Keratinocyte (primary cell): ENCODE measurements around the gene SDR42E2. TPM values are rescaled to one million over a fixed set of nuclear protein-coding genes. Genes with fewer than 3 reads are reported as not detected.
"Not testable (repeated sequence)": the region's sequence is repeated elsewhere in the genome, so short reads cannot be mapped to it uniquely, and the experiment has no call there.

Experiments used
- DNase-seq: peaks from one replicate; pipeline ENCODE4 v3.0.0-alpha.2; 2011; ENCODE audit warnings: low read depth, missing footprints, low spot score
- FAIRE-seq: peaks from 2 replicates; lab custom pipeline; 2011; peaks lifted over from hg19 to GRCh38; lab: Jason Lieb, UNC
- H2AFZ ChIP-seq: 2 replicates; pipeline ENCODE4 v1.6.0; 2012; ENCODE audit warnings: low read length, control low read depth, inconsistent platforms; ENCODE audit not compliant: control insufficient read depth
- H3K27ac ChIP-seq: 2 replicates; pipeline ENCODE4 v1.5.1; 2011; ENCODE audit warnings: low read length; ENCODE audit not compliant: control insufficient read depth, insufficient read depth
- H3K27me3 ChIP-seq: 3 replicates; pipeline ENCODE4 v1.6.0; 2011; ENCODE audit warnings: low read length; ENCODE audit not compliant: control insufficient read depth, insufficient read depth; ENCODE audit errors: extremely low read depth
- H3K36me3 ChIP-seq, 2 experiments: 2 replicates in 1 of 2; 3 replicates in 1 of 2; pipeline ENCODE4 v1.5.1; 2011; ENCODE audit warnings: low read length in 2 of 2, mild to moderate bottlenecking in 1 of 2; ENCODE audit not compliant: control insufficient read depth in 2 of 2, insufficient read depth in 2 of 2; ENCODE audit errors: extremely low read depth in 1 of 2
- H3K4me1 ChIP-seq: 3 replicates; pipeline ENCODE4 v1.5.1; 2011; ENCODE audit warnings: low read length; ENCODE audit not compliant: control insufficient read depth, insufficient read depth; ENCODE audit errors: extremely low read depth
- H3K4me2 ChIP-seq: 3 replicates; pipeline ENCODE4 v1.6.0; 2011; ENCODE audit warnings: low read depth, low read length; ENCODE audit not compliant: control insufficient read depth, insufficient read depth; ENCODE audit errors: extremely low read depth
- H3K4me3 ChIP-seq, 3 experiments: fragments of 200-600 bp in 1 of 3; sonication (generic) in 1 of 3; 2 replicates in 2 of 3; 3 replicates in 1 of 3; pipeline ENCODE4 v1.5.1; 2011 to 2016; ENCODE audit warnings: low read length in 3 of 3, mild to moderate bottlenecking in 3 of 3, control low read depth in 2 of 3, inconsistent platforms in 1 of 3, low read depth in 1 of 3, mixed read lengths in 1 of 3, mixed run types in 1 of 3, moderate library complexity in 1 of 3; ENCODE audit not compliant: control insufficient read depth in 2 of 3, insufficient read depth in 2 of 3; ENCODE audit errors: extremely low read depth in 1 of 3
- H3K79me2 ChIP-seq: 2 replicates; pipeline ENCODE4 v1.6.0; 2012; ENCODE audit warnings: low read length; ENCODE audit not compliant: control insufficient read depth, insufficient read depth
- H3K9ac ChIP-seq: 3 replicates; pipeline ENCODE4 v1.6.0; 2011; ENCODE audit warnings: low read length; ENCODE audit not compliant: control insufficient read depth, insufficient read depth; ENCODE audit errors: extremely low read depth
- H3K9me1 ChIP-seq: 3 replicates; pipeline ENCODE4 v1.6.0; 2011; ENCODE audit warnings: low read length; ENCODE audit not compliant: control insufficient read depth, insufficient read depth; ENCODE audit errors: extremely low read depth
- H3K9me3 ChIP-seq: 2 replicates; pipeline ENCODE4 v1.5.1; 2012; ENCODE audit warnings: low read depth, low read length; ENCODE audit not compliant: control insufficient read depth
- H4K20me1 ChIP-seq: 3 replicates; pipeline ENCODE4 v1.6.0; 2011; ENCODE audit warnings: low read length; ENCODE audit not compliant: control insufficient read depth, insufficient read depth; ENCODE audit errors: extremely low read depth
- EZH2 ChIP-seq: IDR thresholded peaks from one replicate; pipeline ENCODE4 v1.6.1; 2012; ENCODE audit warnings: inconsistent platforms, mild to moderate bottlenecking, low read length, moderate library complexity
- dilution Hi-C: fragments of 300-500 bp; cut with MboI; formaldehyde crosslinking; loops from one replicate; pipeline ENCODE4 v1.7.0; 2020; ENCODE audit warnings: low sequenced_read_pairs; ENCODE audit not compliant: extremely low pct_ligation_motif_present
- polyA plus RNA-seq, 5 experiments: library from polyadenylated mRNA; depleted of rRNA in 3 of 5; stranded (reverse) in 3 of 5; stranded (forward) in 1 of 5; unstranded in 1 of 5; fragments of >200 nt; gene quantifications; 1 replicate in 1 of 5; 2 replicates in 3 of 5; 3 replicates in 1 of 5; pipeline versions ENCODE4 v1.2.1 to v1.2.3, GENCODE V29; 2011 to 2012; ENCODE audit warnings: missing spikeins in 2 of 5, low read depth in 1 of 5, low replicate concordance in 1 of 5
- TF ChIP-seq, protein P1 (sequence below), 3 experiments: IDR thresholded peaks in 1 of 3; conservative IDR thresholded peaks in 1 of 3; optimal IDR thresholded peaks in 1 of 3; 2 replicates in 2 of 3; 3 replicates in 1 of 3; pipeline versions ENCODE3 to v1.5.1; 2011; ENCODE audit warnings: low read length in 3 of 3, mild to moderate bottlenecking in 3 of 3, moderate library complexity in 2 of 3, control low read depth in 1 of 3, inconsistent platforms in 1 of 3; ENCODE audit not compliant: insufficient read depth in 2 of 3; ENCODE audit errors: extremely low read depth in 1 of 3

SDR42E2 gene
- polyA plus RNA-seq, 1 donor (not counting 4 experiments of a cell fraction or from before 2014, with no cell fraction given): not detected

GRCh38 chr16:22151246-22151998 is 10.9 kb upstream of the SDR42E2 start:
- H3K9ac ChIP-seq: no peak overlapping the region
- no peaks in the 10 kb centered on the region for H4K20me1 ChIP-seq
- TF ChIP-seq, protein P1, sequence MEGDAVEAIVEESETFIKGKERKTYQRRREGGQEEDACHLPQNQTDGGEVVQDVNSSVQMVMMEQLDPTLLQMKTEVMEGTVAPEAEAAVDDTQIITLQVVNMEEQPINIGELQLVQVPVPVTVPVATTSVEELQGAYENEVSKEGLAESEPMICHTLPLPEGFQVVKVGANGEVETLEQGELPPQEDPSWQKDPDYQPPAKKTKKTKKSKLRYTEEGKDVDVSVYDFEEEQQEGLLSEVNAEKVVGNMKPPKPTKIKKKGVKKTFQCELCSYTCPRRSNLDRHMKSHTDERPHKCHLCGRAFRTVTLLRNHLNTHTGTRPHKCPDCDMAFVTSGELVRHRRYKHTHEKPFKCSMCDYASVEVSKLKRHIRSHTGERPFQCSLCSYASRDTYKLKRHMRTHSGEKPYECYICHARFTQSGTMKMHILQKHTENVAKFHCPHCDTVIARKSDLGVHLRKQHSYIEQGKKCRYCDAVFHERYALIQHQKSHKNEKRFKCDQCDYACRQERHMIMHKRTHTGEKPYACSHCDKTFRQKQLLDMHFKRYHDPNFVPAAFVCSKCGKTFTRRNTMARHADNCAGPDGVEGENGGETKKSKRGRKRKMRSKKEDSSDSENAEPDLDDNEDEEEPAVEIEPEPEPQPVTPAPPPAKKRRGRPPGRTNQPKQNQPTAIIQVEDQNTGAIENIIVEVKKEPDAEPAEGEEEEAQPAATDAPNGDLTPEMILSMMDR (optimal IDR thresholded peaks at IDR 0.05 in 1 of 3, IDR thresholded peaks at IDR 0.05 in 1 of 3, conservative IDR thresholded peaks at IDR 0.05 in 1 of 3; ENCODE audit: extremely low read depth in 1 of 3, insufficient read depth in 2 of 3, low read length in 3 of 3): no peak
- TF ChIP-seq EZH2: no peak
- peaks cover 6% of the 10 kb centered on the region for H3K27me3 ChIP-seq
- no peaks in the 10 kb centered on the region for H3K9me1 ChIP-seq
- dilution Hi-C loops: no loop called here
- DNase-seq: no peak
- H2AFZ ChIP-seq: no peak overlapping the region
- H3K9me3 ChIP-seq: no peaks in the 10 kb centered on the region
- no peak overlapping the region for H3K4me3 ChIP-seq
- H3K36me3 ChIP-seq: no peaks in the 10 kb centered on the region
- FAIRE-seq: no peak
- no peak overlapping the region for H3K27ac ChIP-seq
- H3K4me1 ChIP-seq: no peaks in the 10 kb centered on the region
- no peaks in the 10 kb centered on the region for H3K79me2 ChIP-seq
- no peak overlapping the region for H3K4me2 ChIP-seq

- FAIRE-seq (no peak), DNase-seq (no peak)
- H3K4me3 ChIP-seq: no peak overlapping the region
- no peak overlapping the region for H2AFZ ChIP-seq
- H3K27ac ChIP-seq: no peak overlapping the region
- H3K4me2 ChIP-seq: no peak overlapping the region
- dilution Hi-C loops: no loop called here
- H3K4me1 ChIP-seq: no peaks in the 10 kb centered on the region
- H3K27me3 ChIP-seq: peaks cover 8% of the 10 kb centered on the region
- no peaks in the 10 kb centered on the region for H3K36me3 ChIP-seq
- no peaks in the 10 kb centered on the region for H4K20me1 ChIP-seq
- no peaks in the 10 kb centered on the region for H3K9me1 ChIP-seq
- no peaks in the 10 kb centered on the region for H3K9me3 ChIP-seq
- no peak overlapping the region for H3K9ac ChIP-seq
- TF ChIP-seq EZH2: no peak
- TF ChIP-seq, protein P1 (optimal IDR thresholded peaks at IDR 0.05 in 1 of 3, IDR thresholded peaks at IDR 0.05 in 1 of 3, conservative IDR thresholded peaks at IDR 0.05 in 1 of 3; ENCODE audit: extremely low read depth in 1 of 3, insufficient read depth in 2 of 3, low read length in 3 of 3): no peak
- H3K79me2 ChIP-seq: no peaks in the 10 kb centered on the region
Observed at GRCh38 chr16:22152316-22152715, 10.0 kb upstream of the SDR42E2 start.

GRCh38 chr16:22153078-22153477 is 9.2 kb upstream of the SDR42E2 start:
- H3K9ac ChIP-seq, H3K9me1 ChIP-seq, H3K27me3 ChIP-seq, H3K27ac ChIP-seq, H3K9me3 ChIP-seq, dilution Hi-C loops, H3K4me1 ChIP-seq, FAIRE-seq, H4K20me1 ChIP-seq, H3K4me3 ChIP-seq, H2AFZ ChIP-seq, H3K79me2 ChIP-seq, DNase-seq, H3K36me3 ChIP-seq, H3K4me2 ChIP-seq: not testable (repeated sequence)
